ENCODE data around the gene PRRT1B. TPM values are rescaled to one million over a fixed set of nuclear protein-coding genes. Genes with fewer than 3 reads are reported as not detected.

The PRRT1B gene
- total RNA-seq, 4 donors from 2014 or later: not detected

GRCh38 chr9:131521203-131521602, 24.1 kb upstream of the PRRT1B start:
- Histone ChIP-seq H3K36me3 (peaks cover 0 to 100% of the 10 kb centered on the region in 2 donors), H3K4me3 (no peak overlapping the region), H3K27ac (no peak overlapping the region), H3K9me3 (no peaks in the 10 kb centered on the region), H3K27me3 (no peaks in the 10 kb centered on the region), H3K4me1 (peaks cover 0 to 8% (median 0%) of the 10 kb centered on the region in 3 donors)
- TF ChIP-seq POLR2AphosphoS5 (IDR thresholded peaks at IDR 0.05): no peak
- TF ChIP-seq CTCF (IDR thresholded peaks at IDR 0.05): no peak
- TF ChIP-seq POLR2A (IDR thresholded peaks at IDR 0.05): no peak
- TF ChIP-seq EP300 (IDR thresholded peaks at IDR 0.05): no peak
- WGBS, 2 donors (ENCODE audit: low coverage in 1 of 2): 50 to 90% methylated on average over 1 to 10 of the region's 10 CpGs
- ATAC-seq: no peak

- Histone ChIP-seq H3K36me3 (peaks cover 0 to 100% of the 10 kb centered on the region in 2 donors), H3K27me3 (no peaks in the 10 kb centered on the region), H3K9me3 (no peaks in the 10 kb centered on the region), H3K4me1 (peaks cover 0 to 8% (median 0%) of the 10 kb centered on the region in 3 donors), H3K4me3 (no peak overlapping the region), H3K27ac (no peak overlapping the region)
- ATAC-seq: no peak
- TF ChIP-seq EP300 (IDR thresholded peaks at IDR 0.05): no peak
- no peak for TF ChIP-seq POLR2A (IDR thresholded peaks at IDR 0.05)
- TF ChIP-seq CTCF (IDR thresholded peaks at IDR 0.05): no peak
- no peak for TF ChIP-seq POLR2AphosphoS5 (IDR thresholded peaks at IDR 0.05)
- 70 to 90% methylated on average over 2 of the region's 13 CpGs for WGBS, 2 donors (ENCODE audit: low coverage in 1 of 2)
These were observed 23.5 kb upstream of the PRRT1B start for GRCh38 chr9:131521822-131522221.

- Histone ChIP-seq H3K27ac (no peak overlapping the region), H3K36me3 (peaks cover 0 to 100% of the 10 kb centered on the region in 2 donors), H3K27me3 (no peaks in the 10 kb centered on the region), H3K4me3 (no peak overlapping the region), H3K9me3 (no peaks in the 10 kb centered on the region), H3K4me1 (peaks cover 0 to 7% (median 0%) of the 10 kb centered on the region in 3 donors)
- 75 to 90% methylated on average over 10 to 15 of the region's 29 CpGs for WGBS, 2 donors (ENCODE audit: low coverage in 1 of 2)
- TF ChIP-seq EP300 (IDR thresholded peaks at IDR 0.05) (no peak), CTCF (IDR thresholded peaks at IDR 0.05) (no peak), POLR2AphosphoS5 (IDR thresholded peaks at IDR 0.05) (no peak), POLR2A (IDR thresholded peaks at IDR 0.05) (no peak)
- ATAC-seq: no peak
These were observed 22.9 kb upstream of the PRRT1B start for GRCh38 chr9:131522257-131523085.

GRCh38 chr9:131523086-131523388, 22.3 kb upstream of the PRRT1B start:
- Histone ChIP-seq H3K9me3 (no peaks in the 10 kb centered on the region), H3K4me1 (peaks cover 0 to under 1% (median 0%) of the 10 kb centered on the region in 3 donors), H3K36me3 (peaks cover 0 to 100% of the 10 kb centered on the region in 2 donors), H3K4me3 (no peak overlapping the region), H3K27ac (no peak overlapping the region), H3K27me3 (no peaks in the 10 kb centered on the region)
- no peak for TF ChIP-seq EP300 (IDR thresholded peaks at IDR 0.05)
- no peak for TF ChIP-seq POLR2AphosphoS5 (IDR thresholded peaks at IDR 0.05)
- no peak for TF ChIP-seq POLR2A (IDR thresholded peaks at IDR 0.05)
- no peak for TF ChIP-seq CTCF (IDR thresholded peaks at IDR 0.05)
- ATAC-seq: no peak
- WGBS, 2 donors (ENCODE audit: low coverage in 1 of 2): 76 to 95% methylated on average over 3 to 9 of the region's 9 CpGs

All from gastroesophageal sphincter (tissue), 4 donors.